H7 (cell line): ENCODE measurements around the gene KRTAP2-3. TPM values are rescaled to one million over a fixed set of nuclear protein-coding genes. Genes with fewer than 3 reads are reported as not detected.
A peak's percentile ranks its signal among the peaks of the same experiment; 100 is the strongest.
"Not testable (repeated sequence)": the region's sequence is repeated elsewhere in the genome, so short reads cannot be mapped to it uniquely, and the experiment has no call there.

Experiments
- DNase-seq: peaks from one replicate; pipeline ENCODE4 v3.0.0; 2012
- H3K27me3 ChIP-seq: 2 replicates; pipeline ENCODE4 v1.6.0; 2011; ENCODE audit warnings: mild to moderate bottlenecking, low read length; ENCODE audit not compliant: control insufficient read depth, insufficient read depth
- H3K36me3 ChIP-seq: replicated peaks from 2 replicates; pipeline ENCODE4 v1.5.1; 2011; ENCODE audit warnings: low read length; ENCODE audit not compliant: control insufficient read depth, insufficient read depth
- H3K4me3 ChIP-seq: 2 replicates; pipeline ENCODE4 v1.5.1; 2011; ENCODE audit warnings: low read depth, mild to moderate bottlenecking, control low read depth, low read length, moderate library complexity; ENCODE audit not compliant: insufficient read depth
- total RNA-seq: library from RNA; depleted of rRNA; stranded (reverse); fragments of >200 nt; shearing (Covaris generic); gene quantifications from 2 replicates; pipeline ENCODE4 v1.2.3, GENCODE V29; 2014

KRTAP2-3 gene
- total RNA-seq, 1 experiment from 2014 or later = not detected

DNA sequence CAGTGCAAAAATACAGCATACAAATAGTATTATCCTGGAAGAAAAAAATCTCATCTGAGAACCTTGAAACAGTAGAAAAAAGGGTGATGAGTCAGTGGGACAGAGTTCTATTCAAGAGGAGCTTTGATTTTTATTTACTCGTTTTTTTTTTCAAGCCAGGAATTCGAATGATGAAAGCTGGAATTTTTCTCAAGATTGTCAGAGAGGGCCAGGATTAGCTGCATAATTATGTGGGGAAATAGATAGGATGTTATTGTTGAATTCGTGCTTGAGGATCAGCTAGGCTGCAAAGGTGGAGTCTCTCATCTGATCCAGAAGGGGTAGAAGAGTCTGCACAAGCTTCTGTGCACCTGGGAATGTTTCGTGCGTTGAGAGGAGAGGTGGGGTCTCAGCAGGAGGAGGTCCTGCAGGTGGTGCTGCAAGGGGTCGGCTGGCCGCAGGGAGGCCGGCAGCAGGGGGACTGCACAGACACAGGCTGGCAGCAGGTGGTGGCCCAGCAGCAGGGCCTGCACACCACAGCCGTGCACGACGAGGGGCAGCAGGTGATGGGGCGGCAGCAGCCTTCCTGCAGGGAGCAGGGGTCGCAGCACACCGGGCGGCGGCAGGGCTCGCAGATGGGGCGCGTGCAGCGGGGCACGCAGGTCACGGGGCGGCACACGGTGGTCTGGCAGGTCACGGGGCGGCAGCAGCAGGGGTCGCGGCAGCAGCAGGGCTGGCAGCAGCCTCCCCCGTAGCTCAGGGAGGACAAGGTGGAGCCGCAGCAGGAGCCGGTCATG lies 450 bp downstream of the KRTAP2-3 start:
- H3K27me3 ChIP-seq, H3K36me3 ChIP-seq, H3K4me3 ChIP-seq: not testable (repeated sequence)
- peak; percentile 29 for DNase-seq

DNA sequence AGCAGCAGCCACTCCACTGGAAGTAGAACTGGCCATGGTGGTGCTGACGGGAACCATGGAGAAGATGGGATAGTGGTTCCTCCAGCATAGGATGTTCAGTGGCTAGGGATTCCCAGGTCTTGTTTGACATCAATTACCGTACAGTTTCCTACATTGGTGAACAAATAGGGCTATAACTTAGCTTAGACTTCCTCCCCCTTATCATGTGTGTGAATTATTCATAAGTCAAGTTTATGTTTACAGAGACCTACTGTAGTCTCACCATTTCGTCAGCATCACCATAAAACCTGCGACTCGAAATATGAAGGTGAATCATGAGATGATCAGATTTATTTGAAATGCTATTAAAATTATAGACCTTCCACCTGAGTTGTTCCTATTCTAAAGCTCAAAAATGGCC lies 1.2 kb downstream of the KRTAP2-3 start:
- DNase-seq = no peak
- H3K27me3 ChIP-seq = no peaks in the 10 kb centered on the region
- no peak overlapping the region for H3K4me3 ChIP-seq
- no peaks in the 10 kb centered on the region for H3K36me3 ChIP-seq

DNA sequence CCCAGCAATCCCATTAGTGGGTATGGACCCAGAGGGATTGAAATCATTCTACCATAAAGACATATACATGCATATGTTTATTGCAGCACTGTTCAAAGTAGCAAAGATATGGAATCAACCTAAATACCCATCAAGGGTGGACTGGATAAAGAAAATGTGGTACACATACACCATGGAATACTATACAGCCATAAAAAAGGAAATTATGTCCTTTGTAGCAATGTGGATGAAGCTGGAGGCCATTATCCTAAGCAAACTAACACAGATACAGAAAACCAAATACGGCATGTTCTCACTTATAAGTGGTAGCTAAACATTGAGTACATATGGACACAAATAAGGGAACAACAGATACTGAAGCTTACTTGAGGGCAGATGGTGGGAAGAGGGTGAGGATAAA lies 2.4 kb downstream of the KRTAP2-3 start:
- H3K4me3 ChIP-seq = no peak overlapping the region
- H3K36me3 ChIP-seq = no peaks in the 10 kb centered on the region
- H3K27me3 ChIP-seq = no peaks in the 10 kb centered on the region
- no peak for DNase-seq

DNA sequence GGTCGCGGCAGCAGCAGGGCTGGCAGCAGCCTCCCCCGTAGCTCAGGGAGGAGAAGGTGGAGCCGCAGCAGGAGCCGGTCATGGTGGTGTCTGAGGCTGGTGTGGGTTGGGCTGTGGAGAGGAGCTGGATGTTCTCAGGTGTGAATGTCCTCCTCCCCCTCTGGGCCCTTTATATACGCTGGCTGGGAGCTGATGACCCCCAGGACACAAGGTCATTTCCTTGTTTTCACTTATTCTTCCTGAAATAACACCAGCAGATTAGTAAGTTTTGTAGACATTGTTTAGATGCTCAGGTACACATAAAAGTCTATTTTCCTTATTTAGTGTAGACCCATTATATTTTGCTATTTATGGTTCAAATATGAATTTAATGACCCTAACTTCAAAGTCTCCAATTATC lies 4.8 kb downstream of the KRTAP2-3 start, which contains the start of gene KRTAP2-2:
TSS of gene KRTAP2-2 (minus strand) at position 101 of the 400 bp plus-strand sequence. CDS start at position 82, 19 bp downstream.
- DNase-seq, H3K36me3 ChIP-seq, H3K27me3 ChIP-seq, H3K4me3 ChIP-seq: not testable (repeated sequence)

DNA sequence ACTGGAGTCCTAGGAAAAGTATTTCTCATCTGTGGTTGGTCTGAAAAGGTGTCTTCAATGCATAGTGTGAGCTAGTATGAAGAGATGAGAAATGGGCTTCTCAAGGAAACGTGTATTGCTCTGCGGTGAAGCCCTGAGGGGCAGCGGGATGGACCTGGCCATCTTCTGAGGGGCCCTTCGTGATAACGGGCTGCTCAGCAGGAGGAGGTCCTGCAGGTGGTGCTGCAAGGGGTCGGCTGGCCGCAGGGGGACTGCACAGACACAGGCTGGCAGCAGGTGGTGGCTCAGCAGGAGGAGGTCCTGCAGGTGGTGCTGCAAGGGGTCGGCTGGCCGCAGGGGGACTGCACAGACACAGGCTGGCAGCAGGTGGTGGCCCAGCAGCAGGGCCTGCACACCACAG lies 5.4 kb downstream of the KRTAP2-3 start:
- not testable (repeated sequence) for H3K4me3 ChIP-seq, DNase-seq, H3K36me3 ChIP-seq, H3K27me3 ChIP-seq

DNA sequence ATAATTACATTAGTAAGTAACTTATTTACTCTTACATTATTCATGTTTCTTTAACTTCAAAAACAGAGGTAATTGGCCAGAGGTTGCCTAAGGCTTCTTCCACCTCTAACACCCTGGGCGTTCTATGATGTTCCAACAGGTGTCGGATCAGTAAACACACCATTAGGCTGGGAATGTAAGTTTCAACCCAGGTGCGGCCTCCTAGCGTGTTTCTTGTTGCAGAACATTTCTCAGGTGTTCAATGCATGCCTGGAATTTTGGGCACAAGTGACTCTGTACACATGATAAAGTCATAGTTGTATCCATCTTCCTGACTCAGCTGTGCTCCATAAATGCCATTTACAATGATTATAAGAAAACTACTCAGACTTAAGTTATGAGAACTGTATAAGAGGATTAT lies 5.9 kb downstream of the KRTAP2-3 start:
- DNase-seq = no peak
- Histone ChIP-seq H3K36me3 (no peaks in the 10 kb centered on the region), H3K27me3 (no peaks in the 10 kb centered on the region), H3K4me3 (no peak overlapping the region)

DNA sequence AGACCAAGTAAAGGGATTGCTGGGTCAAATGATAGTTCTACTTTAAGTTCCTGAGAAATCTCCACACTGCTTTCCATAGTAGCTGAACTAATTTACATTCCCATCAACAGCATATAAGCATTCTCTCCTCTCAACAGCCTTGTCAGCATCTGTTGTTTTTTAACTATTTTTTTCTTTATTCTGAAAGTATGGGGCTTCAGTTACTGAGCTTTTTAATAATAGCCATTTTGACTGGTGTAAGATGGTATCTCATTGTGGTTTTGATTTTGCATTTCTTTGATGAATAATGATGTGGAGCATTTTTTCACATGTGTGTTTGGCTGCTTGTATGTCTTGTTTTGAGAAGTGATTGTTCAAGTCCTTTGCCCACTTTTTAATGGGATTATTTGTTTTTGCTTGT lies 7.3 kb downstream of the KRTAP2-3 start:
- Histone ChIP-seq H3K27me3 (no peaks in the 10 kb centered on the region), H3K36me3 (no peaks in the 10 kb centered on the region), H3K4me3 (no peak overlapping the region)
- no peak for DNase-seq

DNA sequence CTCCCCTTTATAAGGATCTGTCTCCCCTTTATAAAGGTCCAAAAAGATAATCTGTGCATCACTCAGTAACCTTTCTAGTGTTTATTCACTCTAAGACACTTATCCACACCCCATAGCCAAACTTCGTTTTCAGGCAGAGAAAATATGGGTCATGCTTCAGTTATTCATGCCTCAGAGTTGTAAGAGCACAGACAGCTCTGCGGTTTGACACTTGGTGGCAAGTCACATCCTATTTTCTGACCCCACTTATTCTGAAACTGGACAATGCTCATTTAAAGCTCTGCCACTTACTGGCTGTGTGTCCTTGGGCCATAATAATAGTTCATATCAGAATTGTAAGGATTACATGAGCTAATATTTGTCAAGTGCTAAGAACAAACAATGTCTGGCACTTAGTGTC lies 10.8 kb downstream of the KRTAP2-3 start:
- Histone ChIP-seq H3K27me3 (no peaks in the 10 kb centered on the region), H3K36me3 (no peaks in the 10 kb centered on the region), H3K4me3 (no peak overlapping the region)
- DNase-seq = no peak

DNA sequence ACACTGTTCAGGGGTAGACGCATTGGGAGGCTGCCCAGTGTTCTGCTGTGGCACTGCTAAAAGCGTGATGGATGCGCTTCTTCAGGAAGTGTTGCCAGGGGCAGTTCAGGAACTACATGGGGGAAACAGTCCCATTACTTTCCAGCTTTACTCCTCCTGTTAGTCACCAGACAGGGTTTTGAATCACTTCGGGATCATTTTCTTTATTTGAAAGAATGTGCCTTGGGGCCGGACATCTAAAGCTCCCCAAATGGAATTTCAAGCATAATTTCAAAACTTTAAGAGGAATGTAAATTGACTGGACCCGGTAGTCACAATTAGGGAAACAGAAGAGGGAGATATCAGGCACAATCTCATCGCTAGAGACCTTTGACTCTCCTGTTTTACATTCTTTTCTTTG lies 11.5 kb downstream of the KRTAP2-3 start:
- H3K27me3 ChIP-seq = no peaks in the 10 kb centered on the region
- DNase-seq = no peak
- no peaks in the 10 kb centered on the region for H3K36me3 ChIP-seq
- H3K4me3 ChIP-seq = no peak overlapping the region

DNA sequence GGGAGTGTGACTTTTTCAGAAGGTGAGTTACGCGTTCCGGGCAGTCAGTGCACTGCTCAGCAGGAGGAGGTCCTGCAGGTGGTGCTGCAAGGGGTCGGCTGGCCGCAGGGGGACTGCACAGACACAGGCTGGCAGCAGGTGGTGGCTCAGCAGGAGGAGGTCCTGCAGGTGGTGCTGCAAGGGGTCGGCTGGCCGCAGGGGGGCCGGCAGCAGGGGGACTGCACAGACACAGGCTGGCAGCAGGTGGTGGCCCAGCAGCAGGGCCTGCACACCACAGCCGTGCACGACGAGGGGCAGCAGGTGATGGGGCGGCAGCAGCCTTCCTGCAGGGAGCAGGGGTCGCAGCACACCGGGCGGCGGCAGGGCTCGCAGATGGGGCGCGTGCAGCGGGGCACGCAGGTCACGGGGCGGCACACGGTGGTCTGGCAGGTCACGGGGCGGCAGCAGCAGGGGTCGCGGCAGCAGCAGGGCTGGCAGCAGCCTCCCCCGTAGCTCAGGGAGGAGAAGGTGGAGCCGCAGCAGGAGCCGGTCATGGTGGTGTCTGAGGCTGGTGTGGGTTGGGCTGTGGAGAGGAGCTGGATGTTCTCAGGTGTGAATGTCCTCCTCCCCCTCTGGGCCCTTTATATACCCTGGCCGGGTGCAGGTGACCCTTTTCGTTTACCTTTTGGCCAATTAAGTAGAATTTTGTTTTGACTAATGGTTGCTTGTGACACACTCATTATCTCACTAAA lies 13.0 kb downstream of the KRTAP2-3 start, which contains the start of gene KRTAP2-1:
TSS of gene KRTAP2-1 (minus strand) at position 582 of the 731 bp plus-strand sequence. CDS start at position 533, 49 bp downstream.
- H3K36me3 ChIP-seq, H3K27me3 ChIP-seq, H3K4me3 ChIP-seq, DNase-seq: not testable (repeated sequence)

DNA sequence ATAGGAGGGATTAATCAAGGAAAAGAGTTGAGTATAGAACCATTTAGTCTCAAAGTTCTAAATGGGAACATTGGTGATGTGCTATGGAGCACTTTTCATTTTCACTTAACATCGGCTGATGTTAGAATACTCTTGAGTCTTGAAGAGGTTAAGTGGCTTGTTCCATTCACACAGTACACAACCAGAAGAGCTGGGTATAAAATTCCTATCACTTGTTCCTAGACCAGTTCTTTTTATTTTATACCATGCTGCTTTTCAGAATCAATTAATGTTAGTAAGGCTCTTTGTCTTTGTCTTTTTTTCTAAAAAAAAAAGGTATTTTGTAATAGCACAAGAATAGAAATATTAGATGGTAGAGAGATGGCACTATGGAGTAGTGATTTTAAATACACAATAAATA lies 17.0 kb downstream of the KRTAP2-3 start:
- Histone ChIP-seq H3K36me3 (no peaks in the 10 kb centered on the region), H3K27me3 (no peaks in the 10 kb centered on the region), H3K4me3 (no peak overlapping the region)
- no peak for DNase-seq

DNA sequence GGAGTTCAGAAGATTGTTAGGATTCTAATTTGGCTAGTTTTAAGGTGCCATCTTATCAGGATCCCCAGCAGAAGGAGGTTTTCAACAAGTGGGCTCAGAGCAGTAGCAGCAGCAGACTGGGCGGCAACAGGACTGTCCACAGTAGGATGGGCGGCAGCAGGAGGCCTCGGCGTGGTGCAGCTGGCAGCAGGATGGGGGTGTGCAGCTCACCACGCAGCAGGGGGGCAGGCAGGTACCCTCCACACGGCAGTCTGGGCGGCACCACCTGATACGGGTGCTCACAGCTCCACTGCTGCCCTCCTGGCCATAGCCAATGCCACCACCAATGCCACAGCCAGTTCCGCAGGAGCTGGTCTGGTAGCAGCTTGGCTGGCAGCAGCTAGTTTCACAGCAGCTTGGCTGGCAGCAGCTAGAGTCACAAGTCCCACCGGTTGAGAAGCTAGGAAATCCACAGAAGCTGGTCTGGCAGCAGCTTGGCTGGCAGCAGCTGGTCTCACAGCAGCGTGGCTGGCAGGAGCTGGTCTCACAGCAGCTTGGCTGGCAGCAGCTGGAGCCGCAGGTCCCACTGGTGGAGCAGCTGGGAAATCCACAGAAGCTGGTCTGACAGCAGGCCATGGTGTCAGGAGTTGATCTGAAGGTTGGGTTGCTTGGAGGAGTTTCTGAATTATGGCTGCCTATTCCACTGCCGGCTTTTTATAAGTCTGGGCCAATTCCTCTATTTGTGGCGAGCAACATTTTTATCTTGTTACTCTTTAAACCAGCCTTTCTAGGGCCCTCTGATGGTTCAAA lies 18.9 kb downstream of the KRTAP2-3 start, which contains the start of gene KRTAP1-1:
TSS of gene KRTAP1-1 (minus strand) at position 668 of the 789 bp plus-strand sequence. CDS start at position 615, 53 bp downstream.
- DNase-seq, H3K4me3 ChIP-seq, H3K36me3 ChIP-seq, H3K27me3 ChIP-seq: not testable (repeated sequence)

DNA sequence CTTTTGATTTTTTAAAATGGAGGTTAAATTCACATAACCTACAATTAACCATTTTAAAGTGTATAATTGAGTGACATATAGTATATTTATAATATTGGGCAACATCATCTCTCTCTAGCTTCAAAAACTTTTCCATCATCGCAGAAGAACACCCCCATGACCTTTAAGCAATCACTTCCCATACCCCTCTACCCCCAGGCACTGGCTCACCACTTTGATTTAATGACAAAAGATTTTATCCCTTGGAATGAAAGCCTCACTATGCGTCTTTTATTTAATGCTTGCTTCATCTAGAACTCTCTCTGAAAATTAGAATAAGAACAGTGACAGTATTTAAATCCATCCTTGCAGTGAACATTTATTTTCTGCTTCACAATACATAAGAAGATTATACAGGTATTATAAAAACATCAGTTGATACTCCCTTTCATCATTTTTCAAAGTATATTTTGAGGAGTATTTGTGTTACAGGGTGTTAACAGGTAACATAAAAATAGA lies 22.0 kb downstream of the KRTAP2-3 start:
- H3K36me3 ChIP-seq = no peaks in the 10 kb centered on the region
- no peak overlapping the region for H3K4me3 ChIP-seq
- DNase-seq = peak; percentile 36
- H3K27me3 ChIP-seq = no peaks in the 10 kb centered on the region

DNA sequence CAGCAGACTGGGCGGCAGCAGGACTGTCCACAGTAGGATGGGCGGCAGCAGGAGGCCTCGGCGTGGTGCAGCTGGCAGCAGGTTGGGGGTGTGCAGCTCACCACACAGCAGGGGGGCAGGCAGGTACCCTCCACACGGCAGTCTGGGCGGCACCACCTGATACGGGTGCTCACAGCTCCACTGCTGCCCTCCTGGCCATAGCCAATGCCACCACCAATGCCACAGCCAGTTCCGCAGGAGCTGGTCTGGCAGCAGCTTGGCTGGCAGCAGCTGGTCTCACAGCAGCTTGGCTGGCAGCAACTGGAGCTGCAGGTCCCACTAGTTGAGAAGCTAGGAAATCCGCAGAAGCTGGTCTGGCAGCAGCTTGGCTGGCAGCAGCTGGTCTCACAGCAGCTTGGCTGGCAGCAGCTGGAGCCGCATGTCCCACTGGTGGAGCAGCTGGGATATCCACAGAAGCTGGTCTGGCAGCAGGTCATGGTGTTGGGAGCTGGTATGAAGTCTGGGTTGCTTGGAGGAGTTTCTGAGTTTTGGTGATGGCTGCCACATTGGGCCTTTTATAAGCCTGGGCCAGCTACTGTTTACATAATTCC lies 25.5 kb downstream of the KRTAP2-3 start, which contains the start of gene KRTAP1-3:
TSS of gene KRTAP1-3 (minus strand) at position 529 of the 590 bp plus-strand sequence. CDS start at position 476, 53 bp downstream.
- H3K36me3 ChIP-seq, H3K4me3 ChIP-seq, DNase-seq: not testable (repeated sequence)

More for the DNA sequence above, 25.5 kb downstream of the KRTAP2-3 start, which contains the start of gene KRTAP1-3:
- not testable (repeated sequence) for H3K27me3 ChIP-seq
